Epithelial cell of proximal tubule (primary cell): Measurements from ENCODE around the gene CHN2. TPM values are rescaled to one million over a fixed set of nuclear protein-coding genes. Genes with fewer than 3 reads are reported as not detected.
A peak's percentile ranks its signal among the peaks of the same experiment; 100 is the strongest.

Source experiments
- DNase-seq: peaks from one replicate; pipeline ENCODE4 v3.0.0-alpha.2; 2011; ENCODE audit warnings: low read depth
- H3K4me3 ChIP-seq: 2 replicates; pipeline ENCODE4 v1.5.1; 2011; ENCODE audit warnings: low read depth, mild to moderate bottlenecking, low read length
- total RNA-seq: library from RNA; depleted of rRNA; stranded (reverse); fragments of >200 nt; gene quantifications from 2 replicates; pipeline ENCODE4 v1.2.3, GENCODE V29; 2015
- TF ChIP-seq, protein P1 (sequence below): conservative IDR thresholded peaks from 2 replicates; pipeline ENCODE4 v1.5.1; 2012; ENCODE audit warnings: low read depth, mild to moderate bottlenecking, low read length

The CHN2 gene
- total RNA-seq, 1 donor from 2014 or later, result 0.35 TPM

DNA sequence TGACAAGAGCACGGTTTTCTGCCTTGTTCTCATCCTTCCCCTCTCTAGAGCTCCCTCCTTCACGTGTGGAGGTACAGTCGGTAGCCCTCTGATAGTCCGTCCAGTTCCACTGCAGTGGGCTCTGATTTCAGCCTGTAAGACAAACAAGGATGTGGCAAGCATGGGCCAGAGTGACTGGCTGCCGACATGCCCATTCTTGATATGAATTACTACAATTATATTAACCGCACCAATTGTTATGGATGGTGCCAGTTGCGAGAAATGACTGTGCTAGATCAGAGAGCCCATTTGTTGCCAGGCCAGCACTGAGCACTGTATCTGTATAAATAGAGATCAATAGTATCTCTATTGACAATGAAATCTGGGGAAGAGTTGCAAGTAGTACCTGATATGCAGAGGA lies 146.6 kb downstream of the CHN2 start:
- TF ChIP-seq, protein P1, sequence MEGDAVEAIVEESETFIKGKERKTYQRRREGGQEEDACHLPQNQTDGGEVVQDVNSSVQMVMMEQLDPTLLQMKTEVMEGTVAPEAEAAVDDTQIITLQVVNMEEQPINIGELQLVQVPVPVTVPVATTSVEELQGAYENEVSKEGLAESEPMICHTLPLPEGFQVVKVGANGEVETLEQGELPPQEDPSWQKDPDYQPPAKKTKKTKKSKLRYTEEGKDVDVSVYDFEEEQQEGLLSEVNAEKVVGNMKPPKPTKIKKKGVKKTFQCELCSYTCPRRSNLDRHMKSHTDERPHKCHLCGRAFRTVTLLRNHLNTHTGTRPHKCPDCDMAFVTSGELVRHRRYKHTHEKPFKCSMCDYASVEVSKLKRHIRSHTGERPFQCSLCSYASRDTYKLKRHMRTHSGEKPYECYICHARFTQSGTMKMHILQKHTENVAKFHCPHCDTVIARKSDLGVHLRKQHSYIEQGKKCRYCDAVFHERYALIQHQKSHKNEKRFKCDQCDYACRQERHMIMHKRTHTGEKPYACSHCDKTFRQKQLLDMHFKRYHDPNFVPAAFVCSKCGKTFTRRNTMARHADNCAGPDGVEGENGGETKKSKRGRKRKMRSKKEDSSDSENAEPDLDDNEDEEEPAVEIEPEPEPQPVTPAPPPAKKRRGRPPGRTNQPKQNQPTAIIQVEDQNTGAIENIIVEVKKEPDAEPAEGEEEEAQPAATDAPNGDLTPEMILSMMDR, result no peak
- no peak for DNase-seq
- H3K4me3 ChIP-seq, result no peak overlapping the region

DNA sequence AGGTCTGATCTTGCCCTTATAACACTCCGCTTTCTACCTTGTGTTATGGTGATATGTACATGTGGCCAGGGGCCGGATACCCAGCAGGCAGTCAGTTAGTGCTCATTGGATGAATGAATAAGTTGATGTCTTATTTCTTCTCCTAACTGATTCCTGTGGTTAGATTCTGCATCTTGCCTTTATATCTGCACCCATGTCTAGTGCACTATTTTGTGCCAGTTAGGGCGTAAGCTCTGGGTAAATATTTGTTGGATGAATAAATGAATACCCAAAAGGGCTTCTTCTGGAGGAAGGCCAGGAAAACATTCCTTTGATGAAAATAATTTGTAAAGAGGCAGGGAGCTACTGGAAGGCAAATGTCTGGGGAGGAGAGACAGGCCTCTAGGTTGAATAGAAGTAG lies 148.2 kb downstream of the CHN2 start:
- TF ChIP-seq, protein P1, result no peak
- no peak overlapping the region for H3K4me3 ChIP-seq
- no peak for DNase-seq

DNA sequence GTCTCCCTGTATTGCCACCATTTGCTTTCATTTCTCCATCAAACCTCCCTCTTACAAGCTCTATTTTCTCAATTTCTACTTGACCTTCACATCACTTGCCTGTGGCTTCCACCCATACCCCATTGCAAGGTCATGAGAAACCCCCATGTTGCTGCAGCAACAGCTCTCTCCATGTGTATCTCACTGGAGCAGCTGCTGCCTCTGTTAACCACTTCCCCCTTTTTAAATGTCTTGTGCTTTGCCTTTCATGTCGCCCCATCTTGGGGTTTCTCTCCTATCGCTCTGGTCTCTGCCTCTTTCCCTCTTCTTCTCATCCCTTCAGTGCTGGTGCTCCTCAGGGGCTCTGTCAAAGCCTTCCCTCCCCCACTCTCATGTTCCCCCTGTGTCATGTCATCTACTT lies 148.8 kb downstream of the CHN2 start:
- TF ChIP-seq, protein P1, result no peak
- DNase-seq, result no peak
- H3K4me3 ChIP-seq, result no peak overlapping the region

DNA sequence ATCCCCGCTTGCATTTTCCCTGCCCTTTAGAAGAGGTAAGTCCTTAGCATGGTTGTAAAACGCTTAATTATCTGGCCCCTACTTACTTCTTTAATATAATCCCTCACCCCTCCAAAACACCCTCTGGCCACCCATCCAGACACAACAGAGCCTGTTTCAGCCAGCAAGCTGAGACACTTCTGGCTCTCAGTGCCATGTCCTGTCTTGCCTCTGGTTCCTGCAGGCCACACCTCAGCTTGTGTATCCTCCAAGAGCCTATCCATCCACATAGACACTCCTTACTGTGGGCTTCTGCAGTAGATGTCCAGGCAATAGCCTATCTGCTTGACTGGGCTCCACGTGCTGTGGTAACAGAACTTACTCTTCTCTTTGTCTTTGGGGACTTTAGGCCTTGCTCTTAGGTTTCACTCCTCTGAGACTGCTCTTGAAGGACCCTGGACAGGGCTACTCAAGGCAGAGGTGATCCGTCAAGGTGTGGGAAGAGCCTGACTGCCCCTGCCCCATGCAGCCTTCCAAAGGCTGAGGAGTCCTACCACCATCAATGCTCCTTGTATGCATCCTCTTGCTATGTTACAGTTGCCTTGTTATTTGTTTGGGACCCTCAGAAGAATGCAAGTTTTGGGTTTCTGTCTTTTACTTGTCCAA lies 149.9 kb downstream of the CHN2 start:
- DNase-seq, result no peak
- H3K4me3 ChIP-seq, result no peak overlapping the region
- TF ChIP-seq, protein P1, result no peak

DNA sequence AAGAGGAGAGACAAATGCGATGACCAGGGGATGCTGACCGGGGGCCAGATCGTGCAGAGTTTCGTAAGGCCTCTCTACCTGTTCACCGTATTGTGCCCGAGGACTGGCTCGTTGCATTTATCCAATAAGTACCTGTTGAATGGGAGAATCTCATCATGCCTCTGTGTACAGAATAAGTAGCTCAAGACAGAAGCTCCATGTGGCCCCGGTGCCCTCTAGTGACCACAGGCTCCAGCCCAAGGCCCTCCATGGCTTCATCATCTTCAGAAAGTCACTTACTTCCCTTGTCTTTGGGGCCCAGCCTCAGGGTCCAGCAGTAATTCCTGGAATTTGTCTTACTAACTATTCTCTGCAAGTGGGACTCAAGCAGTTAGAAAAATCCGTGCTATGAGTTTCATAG lies 151.0 kb downstream of the CHN2 start:
- DNase-seq, result no peak
- TF ChIP-seq, protein P1, result peak; percentile 71

DNA sequence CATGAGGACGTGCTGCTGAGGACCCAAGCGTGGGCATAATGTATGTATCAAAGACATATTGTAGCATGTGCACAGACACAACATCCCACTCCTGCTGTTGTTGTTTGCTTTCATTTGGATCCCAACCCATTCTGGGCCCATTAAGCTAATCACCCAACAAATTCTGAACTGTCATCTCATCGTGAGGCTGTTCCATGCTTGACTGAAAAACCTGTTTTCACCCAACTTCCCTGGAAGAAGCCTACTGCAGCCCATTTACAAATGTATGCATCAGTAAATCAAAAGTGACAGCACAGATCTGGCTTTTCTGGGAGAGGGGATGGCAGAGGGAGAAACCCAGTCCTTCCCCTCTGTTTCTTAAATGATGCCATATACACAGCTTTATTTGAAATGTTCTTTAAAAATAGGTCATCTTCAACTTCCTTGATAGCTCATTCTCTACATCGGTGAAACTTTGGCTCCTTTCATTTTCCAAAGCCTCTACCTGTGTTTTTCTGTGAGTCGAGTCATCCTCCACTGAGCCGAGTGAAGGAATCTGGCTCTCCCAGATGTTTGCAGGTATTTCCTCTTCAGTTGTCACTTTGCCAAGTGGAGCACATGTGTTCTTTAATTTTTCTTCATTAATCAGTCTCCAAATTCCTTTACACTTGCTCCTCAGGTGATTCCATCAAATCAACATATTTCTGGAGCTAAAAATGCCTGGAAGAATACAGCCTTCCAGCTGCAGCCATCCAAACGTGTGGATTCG lies 151.8 kb downstream of the CHN2 start:
- H3K4me3 ChIP-seq, result no peak overlapping the region
- DNase-seq, result no peak
- TF ChIP-seq, protein P1, result no peak

More for the DNA sequence above, 151.0 kb downstream of the CHN2 start:
- H3K4me3 ChIP-seq, result no peak overlapping the region
